NT2/D1 (cell line): ENCODE measurements around the gene MRPS15.

ENCODE experiments used
- DNase-seq: peaks from one replicate; pipeline ENCODE4 v3.0.0-alpha.2; 2011; ENCODE audit warnings: low read depth, low spot score
- H3K27me3 ChIP-seq: 2 replicates; pipeline ENCODE4 v1.6.0; 2011; ENCODE audit warnings: mild to moderate bottlenecking; ENCODE audit not compliant: insufficient read length, insufficient read depth
- H3K36me3 ChIP-seq: 2 replicates; pipeline ENCODE4 v1.6.1; 2011; ENCODE audit warnings: mild to moderate bottlenecking, low read length, mixed read lengths; ENCODE audit not compliant: insufficient read depth, insufficient read length
- H3K4me1 ChIP-seq: 2 replicates; pipeline ENCODE4 v1.5.1; 2011; ENCODE audit not compliant: insufficient read depth, insufficient read length
- H3K4me3 ChIP-seq: 2 replicates; pipeline ENCODE4 v1.5.1; 2011; ENCODE audit warnings: low read depth; ENCODE audit not compliant: insufficient read length
- H3K9ac ChIP-seq: 2 replicates; pipeline ENCODE4 v1.6.0; 2011; ENCODE audit warnings: low read depth; ENCODE audit not compliant: insufficient read length
- H3K9me3 ChIP-seq: 2 replicates; pipeline ENCODE4 v1.5.1; 2011; ENCODE audit warnings: mild to moderate bottlenecking, low read length; ENCODE audit not compliant: insufficient read depth
- SUZ12 ChIP-seq: IDR thresholded peaks from 2 replicates; pipeline ENCODE4 v1.6.1; 2011; ENCODE audit not compliant: insufficient read length, insufficient read depth; ENCODE audit errors: extremely low read depth
- YY1 ChIP-seq: IDR thresholded peaks from 2 replicates; pipeline ENCODE4 v1.6.1; 2011; ENCODE audit not compliant: insufficient read length, insufficient read depth
- ZNF274 ChIP-seq: IDR thresholded peaks from 2 replicates; pipeline ENCODE4 v1.6.1; 2011; ENCODE audit warnings: mild to moderate bottlenecking, low read depth, low read length

The MRPS15 gene

GRCh38 chr1:36466370-36467026 lies 2.3 kb upstream of the MRPS15 start:
- H3K9me3 ChIP-seq = no peaks in the 10 kb centered on the region
- H3K27me3 ChIP-seq = peaks cover 23% of the 10 kb centered on the region
- H3K4me1 ChIP-seq = peaks cover 23% of the 10 kb centered on the region
- no peak for DNase-seq
- TF ChIP-seq SUZ12 (no peak), ZNF274 (no peak)
- no peak overlapping the region for H3K9ac ChIP-seq
- peaks cover 12% of the 10 kb centered on the region for H3K36me3 ChIP-seq
- no peak overlapping the region for H3K4me3 ChIP-seq

- Histone ChIP-seq H3K27me3 (peaks cover 23% of the 10 kb centered on the region), H3K9me3 (no peaks in the 10 kb centered on the region), H3K36me3 (peaks cover 18% of the 10 kb centered on the region), H3K4me1 (peaks cover 21% of the 10 kb centered on the region), H3K9ac (no peak overlapping the region), H3K4me3 (no peak overlapping the region)
- DNase-seq = no peak
- TF ChIP-seq SUZ12 (no peak), ZNF274 (no peak), YY1 (no peak)
Observed at GRCh38 chr1:36465731-36466369, 1.7 kb upstream of the MRPS15 start.

- H3K27me3 ChIP-seq = peaks cover 23% of the 10 kb centered on the region
- peaks cover 21% of the 10 kb centered on the region for H3K4me1 ChIP-seq
- no peak for DNase-seq
- H3K4me3 ChIP-seq = peak overlapping the region; percentile 96
- H3K9me3 ChIP-seq = no peaks in the 10 kb centered on the region
- peak overlapping the region; percentile 97 for H3K9ac ChIP-seq
- TF ChIP-seq SUZ12 (no peak), ZNF274 (no peak), YY1 (no peak)
- peaks cover 28% of the 10 kb centered on the region for H3K36me3 ChIP-seq
Observed at GRCh38 chr1:36464605-36465393, 615 bp upstream of the MRPS15 start.

- Histone ChIP-seq H3K4me1 (peaks cover 21% of the 10 kb centered on the region), H3K27me3 (peaks cover 17% of the 10 kb centered on the region), H3K36me3 (peaks cover 41% of the 10 kb centered on the region), H3K9ac (peak overlapping the region; percentile 97), H3K4me3 (peak overlapping the region; percentile 96), H3K9me3 (no peaks in the 10 kb centered on the region)
- DNase-seq = no peak
- TF ChIP-seq ZNF274 (no peak), SUZ12 (no peak), YY1 (no peak)
Observed at GRCh38 chr1:36463463-36463802, 751 bp downstream of the MRPS15 start.

- Histone ChIP-seq H3K9me3 (no peaks in the 10 kb centered on the region), H3K4me3 (no peak overlapping the region), H3K4me1 (no peaks in the 10 kb centered on the region), H3K36me3 (peaks cover 84% of the 10 kb centered on the region), H3K9ac (no peak overlapping the region), H3K27me3 (no peaks in the 10 kb centered on the region)
- TF ChIP-seq YY1 = no peak
- no peak for TF ChIP-seq ZNF274
- no peak for TF ChIP-seq SUZ12
- DNase-seq = no peak
Observed at GRCh38 chr1:36458910-36459309, 5.3 kb downstream of the MRPS15 start.

- no peak overlapping the region for H3K9ac ChIP-seq
- H3K27me3 ChIP-seq = no peaks in the 10 kb centered on the region
- peaks cover 92% of the 10 kb centered on the region for H3K36me3 ChIP-seq
- H3K9me3 ChIP-seq = no peaks in the 10 kb centered on the region
- no peak for TF ChIP-seq ZNF274
- TF ChIP-seq YY1 = no peak
- no peak for TF ChIP-seq SUZ12
- no peak overlapping the region for H3K4me3 ChIP-seq
- no peak for DNase-seq
- no peaks in the 10 kb centered on the region for H3K4me1 ChIP-seq
Observed at GRCh38 chr1:36457691-36458090, 6.5 kb downstream of the MRPS15 start.

DNA sequence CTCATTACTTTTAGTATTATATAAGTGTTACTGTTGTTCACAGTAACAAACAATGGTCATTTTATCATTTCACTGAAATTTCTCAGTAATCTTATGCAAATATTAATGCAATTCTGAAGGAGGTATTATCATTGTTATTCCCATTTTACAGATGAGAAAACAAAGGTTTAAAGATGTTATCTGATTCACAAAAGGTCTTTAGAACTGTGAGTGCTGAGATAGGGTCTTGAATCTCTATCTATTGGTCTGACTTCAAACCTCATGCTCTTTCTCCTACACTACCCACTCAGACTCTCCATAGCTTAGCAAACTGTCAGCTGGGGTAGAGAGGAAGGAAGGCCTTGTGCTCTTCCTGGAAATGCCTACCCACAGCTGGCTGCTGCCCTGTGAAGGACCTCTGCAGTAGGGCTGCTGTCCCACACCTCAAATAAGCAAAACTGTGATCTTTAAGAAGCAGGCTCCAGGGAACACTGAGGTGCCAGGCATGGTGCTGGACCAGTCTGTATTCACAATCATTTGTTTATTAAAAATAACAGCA lies 7.7 kb downstream of the MRPS15 start:
- H3K9ac ChIP-seq = no peak overlapping the region
- H3K27me3 ChIP-seq = no peaks in the 10 kb centered on the region
- TF ChIP-seq YY1 (no peak), SUZ12 (no peak), ZNF274 (no peak)
- H3K9me3 ChIP-seq = no peaks in the 10 kb centered on the region
- no peaks in the 10 kb centered on the region for H3K4me1 ChIP-seq
- DNase-seq = no peak
- peaks cover 80% of the 10 kb centered on the region for H3K36me3 ChIP-seq
- no peak overlapping the region for H3K4me3 ChIP-seq
